ENCODE measurements around the gene KCNQ5.

KCNQ5 gene

GRCh38 chr6:73028124-73028766, 406.4 kb downstream of the KCNQ5 start:
- DNase-seq = no peak

DNA sequence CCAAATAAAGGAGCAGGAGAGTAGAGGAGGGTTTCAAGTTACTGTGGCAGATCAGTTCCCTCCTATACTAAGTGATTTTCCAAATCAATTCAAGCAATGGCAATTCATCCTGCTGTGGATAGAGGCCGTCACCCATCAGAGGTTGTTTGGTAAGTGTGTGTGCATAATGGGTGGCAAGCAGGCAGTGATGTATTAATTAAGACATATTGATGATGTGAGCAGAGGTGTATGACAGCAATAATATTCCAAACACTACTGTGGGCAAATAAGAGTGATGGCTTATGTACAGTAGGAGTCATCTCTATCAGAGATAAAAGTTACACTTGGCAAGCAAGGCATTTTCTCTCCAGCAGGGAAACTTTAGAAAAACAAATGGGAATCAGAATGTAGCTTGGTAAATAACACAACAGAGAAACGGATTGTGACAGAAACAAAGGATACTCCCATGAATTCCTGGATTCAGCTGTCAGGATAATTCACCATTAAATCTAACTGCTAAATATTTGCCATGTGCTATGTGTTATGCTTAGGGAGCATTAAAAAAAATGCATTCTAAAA, 407.1 kb downstream of the KCNQ5 start:
- DNase-seq = no peak

- DNase-seq = no peak
Observed at GRCh38 chr6:73030257-73030656, 408.4 kb downstream of the KCNQ5 start.

DNA sequence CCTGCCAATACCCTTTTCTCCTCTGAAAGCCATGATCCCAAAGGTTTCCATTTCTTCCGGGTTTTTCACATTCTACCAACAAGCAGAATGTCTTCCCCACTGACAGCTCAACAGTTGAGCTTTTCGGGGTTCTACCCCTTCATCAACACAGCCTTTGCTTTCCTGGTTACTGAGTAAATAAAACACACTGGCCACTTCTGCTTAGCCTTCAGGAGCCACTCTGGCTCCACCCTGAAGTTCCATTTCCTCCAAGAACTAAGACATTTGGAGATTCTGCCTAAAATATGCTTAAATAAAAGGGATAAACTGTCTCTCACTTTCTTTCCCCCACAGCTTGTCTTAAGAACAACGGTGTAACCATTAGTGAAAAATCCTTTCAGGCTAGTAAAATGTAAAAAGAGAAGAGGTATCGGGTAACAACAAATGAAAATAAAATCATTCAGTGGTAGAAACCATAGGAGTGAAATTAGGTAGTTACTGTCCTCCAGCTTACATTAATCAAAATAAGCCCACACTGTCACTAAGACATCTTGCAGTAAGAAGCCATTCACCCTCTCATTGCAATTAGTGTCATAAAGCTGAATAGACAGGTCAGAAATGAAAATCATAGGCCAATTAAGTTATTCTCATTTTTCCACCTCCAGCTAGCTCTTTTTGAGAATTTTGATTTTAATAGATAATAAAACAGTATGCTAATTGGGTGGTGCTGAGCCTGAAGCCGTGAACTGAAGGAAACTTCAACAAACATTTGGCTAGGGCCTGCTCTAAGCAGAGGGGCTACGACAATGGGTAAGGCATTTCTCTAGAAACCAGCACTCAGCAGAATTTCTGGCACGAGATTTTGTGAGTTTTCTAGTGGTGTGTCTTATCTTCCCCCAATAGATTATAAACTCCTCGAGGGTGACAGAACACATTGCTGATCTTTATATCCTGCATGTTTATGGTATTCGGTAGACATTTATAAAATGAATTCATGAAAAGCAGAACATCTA, 409.2 kb downstream of the KCNQ5 start:
- DNase-seq = no peak

DNA sequence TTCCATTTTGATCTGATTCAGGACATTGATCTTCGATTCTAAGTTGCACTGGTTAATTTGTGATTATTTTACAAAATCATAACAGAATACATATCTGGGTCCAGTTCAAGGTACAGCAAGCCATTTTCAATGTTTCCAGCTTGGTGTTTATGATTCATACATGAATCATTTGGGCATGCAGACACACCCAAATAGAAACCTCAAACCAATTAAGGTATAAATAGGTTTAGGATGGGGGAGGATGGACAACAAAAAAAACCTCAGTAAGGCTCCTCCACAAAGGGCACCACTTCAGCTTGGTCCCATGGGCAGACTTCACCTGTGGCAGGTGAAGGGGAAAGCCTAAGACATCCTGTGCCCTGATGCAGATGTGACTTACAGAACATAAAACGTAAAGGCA, 410.7 kb downstream of the KCNQ5 start:
- no peak for DNase-seq

GRCh38 chr6:73036689-73037088, 414.8 kb downstream of the KCNQ5 start:
- no peak for DNase-seq

DNA sequence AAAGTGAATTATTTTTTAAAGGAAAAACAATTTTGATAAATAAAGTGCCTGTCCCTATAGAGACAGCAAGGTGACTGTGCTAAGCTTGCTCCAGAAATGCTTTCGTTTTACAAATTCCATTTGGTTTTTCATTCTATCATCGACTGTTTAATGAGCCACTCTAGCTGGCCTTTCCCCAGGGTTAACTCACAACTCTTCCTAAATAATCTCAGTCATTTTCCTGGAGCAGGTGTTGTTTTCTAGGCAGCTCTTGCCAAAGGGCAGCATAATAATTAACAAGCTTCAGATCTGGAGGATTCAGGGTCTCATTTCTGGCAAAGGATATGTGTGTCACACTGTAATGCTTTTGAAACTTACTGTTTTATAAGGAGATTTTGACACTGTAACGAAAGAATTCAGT, 419.2 kb downstream of the KCNQ5 start:
- DNase-seq = no peak

DNA sequence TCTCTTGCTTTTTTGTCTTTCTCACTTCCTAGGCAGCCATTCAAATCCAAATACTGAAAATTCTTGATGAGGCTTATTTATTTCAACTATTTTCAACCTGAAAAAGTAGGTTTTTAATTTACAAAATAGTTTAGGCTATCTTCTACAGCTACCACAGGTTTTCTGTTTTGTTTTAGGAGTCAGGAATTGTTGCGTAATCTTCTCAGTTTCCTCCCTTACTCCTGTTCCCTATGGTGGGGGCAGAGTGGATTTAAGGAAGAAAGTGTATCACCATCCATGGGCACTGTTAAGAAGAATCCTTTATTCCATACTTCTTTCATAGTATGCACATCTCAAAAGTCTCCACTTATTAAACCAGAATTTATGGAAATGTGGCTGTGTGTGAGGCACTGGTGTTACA, 421.0 kb downstream of the KCNQ5 start:
- no peak for DNase-seq

- DNase-seq = no peak
Observed at GRCh38 chr6:73043446-73043845, 421.6 kb downstream of the KCNQ5 start.

DNA sequence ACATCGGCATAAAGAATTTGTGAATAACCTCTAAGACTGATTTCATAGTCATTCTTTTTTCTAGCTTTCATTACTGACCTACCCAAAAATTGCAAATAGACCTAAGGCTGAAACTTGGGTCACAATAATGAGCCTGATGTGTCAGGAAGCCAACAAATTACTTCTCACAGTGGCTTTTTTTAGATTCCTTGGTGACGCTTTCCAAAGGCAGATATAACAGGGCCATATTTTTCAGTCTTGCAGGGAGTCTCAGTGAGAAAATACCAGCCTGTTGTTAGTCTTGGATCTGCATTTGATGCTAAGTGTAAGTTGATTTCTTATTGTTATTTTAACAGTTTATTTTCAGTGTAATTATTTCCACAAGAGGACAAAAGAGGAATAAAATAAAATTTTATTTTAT, 423.7 kb downstream of the KCNQ5 start:
- no peak for DNase-seq

DNA sequence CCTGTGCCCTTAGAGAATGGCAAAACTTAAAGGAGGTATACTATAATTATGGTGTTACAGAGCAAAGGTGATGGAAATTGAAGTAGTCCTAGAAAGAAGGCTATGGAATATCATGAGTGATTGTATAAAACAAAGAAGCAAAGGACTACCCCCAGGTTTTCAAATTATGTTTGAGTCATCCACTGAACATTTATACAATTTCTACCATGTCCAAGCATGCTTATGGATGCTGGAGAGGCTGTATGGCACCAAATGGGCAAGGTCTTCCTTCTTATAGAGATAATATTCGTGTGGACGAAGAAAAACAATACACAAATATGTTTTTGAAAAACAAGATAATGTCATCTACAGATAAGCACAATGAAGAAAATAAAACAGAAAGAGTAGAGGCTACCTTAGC, 425.9 kb downstream of the KCNQ5 start:
- DNase-seq = no peak

DNA sequence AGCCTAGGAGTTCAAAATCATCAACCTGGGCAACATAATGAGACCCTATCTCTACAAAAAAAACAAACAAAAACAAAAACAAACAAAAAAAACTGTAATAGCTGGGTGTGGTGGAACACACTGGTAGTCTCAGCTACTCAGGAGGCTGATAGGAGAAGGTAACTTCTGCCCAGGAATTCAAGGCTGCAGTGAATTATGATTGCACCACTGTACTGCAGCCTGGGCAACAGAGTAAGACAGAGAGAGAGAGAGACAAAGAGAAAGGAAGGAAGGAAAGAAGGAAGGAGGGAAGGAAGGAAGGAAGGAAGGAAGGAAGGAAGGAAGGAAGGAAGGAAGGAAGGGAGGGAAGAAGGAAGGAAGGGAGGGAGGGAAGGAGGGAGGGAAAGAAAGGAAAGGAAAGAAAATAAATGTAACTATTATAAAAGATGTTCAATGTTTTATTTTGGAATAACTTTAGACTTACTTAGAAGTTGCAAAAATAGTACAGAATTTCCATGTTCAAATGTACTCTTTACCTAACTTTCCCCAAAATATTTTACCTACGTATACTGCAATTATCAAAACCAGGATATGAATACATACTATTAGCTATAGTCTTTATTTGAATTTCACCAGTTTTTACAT, 428.2 kb downstream of the KCNQ5 start:
- no peak for DNase-seq

DNA sequence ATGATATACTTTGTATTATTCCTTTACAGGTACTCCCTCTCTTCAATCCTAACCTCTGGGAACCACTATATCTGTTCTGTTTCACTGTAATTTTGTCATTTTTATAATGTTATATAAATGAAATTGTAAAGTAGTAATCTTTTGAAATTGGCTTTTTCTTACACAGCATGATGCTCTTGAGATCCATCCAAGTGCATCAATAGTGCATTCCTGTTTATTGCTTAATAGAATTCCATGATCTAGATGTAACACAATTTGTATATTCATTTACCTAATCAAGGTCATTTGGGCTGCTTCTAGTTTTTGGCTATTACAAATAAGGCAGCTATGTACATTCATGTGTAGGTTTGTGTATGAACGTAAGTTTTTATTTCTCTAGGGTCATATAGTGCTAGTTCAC, 428.8 kb downstream of the KCNQ5 start:
- DNase-seq = no peak

GRCh38 chr6:73051147-73051546, 429.3 kb downstream of the KCNQ5 start:
- no peak for DNase-seq

DNA sequence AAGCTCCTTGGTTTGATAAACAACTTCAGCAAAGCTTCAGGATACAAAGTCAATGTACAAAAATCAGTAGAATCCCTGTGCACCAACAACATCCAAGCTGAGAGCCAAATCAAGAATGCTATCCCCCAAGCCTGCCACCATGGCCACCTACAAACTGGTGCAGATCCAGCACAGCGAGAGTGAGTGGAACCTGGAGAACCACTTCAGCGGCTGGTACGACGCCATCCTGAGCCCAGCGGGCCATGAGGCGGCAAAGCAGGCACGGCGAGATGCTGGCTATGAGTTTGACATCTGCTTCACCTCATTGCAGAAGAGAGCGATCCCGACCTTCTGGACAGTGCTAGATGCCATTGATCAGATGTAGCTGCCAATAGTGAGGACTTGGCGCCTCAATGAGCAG, 433.1 kb downstream of the KCNQ5 start:
- no peak for DNase-seq

- DNase-seq = no peak
Observed at GRCh38 chr6:73058736-73059135, 436.9 kb downstream of the KCNQ5 start.

DNA sequence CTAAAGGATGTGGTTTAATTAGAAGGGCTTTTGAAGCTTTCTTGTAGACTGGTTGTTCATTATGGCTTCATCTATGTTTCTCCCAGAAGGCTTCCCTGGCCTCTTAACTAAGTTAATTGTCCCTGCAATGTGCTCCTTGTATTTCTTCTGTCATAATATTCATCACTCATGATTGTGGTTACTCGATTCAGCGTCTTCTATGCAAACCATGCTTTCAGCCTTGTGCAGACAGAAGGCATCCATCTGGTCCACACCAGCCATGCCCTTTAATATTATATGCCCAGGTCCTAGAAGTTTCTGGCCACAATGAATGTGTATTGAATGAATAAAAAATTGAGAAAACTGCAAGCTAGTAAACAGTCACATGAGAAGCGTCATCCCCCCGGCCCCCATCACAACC, 440.3 kb downstream of the KCNQ5 start:
- no peak for DNase-seq

DNA sequence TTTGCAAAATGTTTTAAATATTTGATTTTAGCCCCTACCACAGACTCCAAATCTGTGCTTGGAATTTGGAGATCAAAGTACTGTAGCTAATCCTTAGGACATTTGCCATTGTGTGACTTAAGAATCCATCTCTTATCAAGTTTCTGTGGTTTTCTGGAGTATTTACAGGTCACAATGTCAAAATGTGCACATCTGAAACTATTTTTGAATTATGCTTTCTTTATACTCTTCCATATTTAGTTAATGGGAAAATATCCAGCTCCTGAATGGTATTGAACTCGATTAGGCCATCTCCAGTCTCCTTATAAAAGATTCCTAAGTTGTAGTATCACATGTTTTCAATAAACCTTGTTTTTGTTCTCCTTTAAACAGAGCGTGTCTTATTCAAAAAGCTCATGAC, 441.0 kb downstream of the KCNQ5 start:
- no peak for DNase-seq

GRCh38 chr6:73064266-73064665, 442.4 kb downstream of the KCNQ5 start:
- no peak for DNase-seq

DNA sequence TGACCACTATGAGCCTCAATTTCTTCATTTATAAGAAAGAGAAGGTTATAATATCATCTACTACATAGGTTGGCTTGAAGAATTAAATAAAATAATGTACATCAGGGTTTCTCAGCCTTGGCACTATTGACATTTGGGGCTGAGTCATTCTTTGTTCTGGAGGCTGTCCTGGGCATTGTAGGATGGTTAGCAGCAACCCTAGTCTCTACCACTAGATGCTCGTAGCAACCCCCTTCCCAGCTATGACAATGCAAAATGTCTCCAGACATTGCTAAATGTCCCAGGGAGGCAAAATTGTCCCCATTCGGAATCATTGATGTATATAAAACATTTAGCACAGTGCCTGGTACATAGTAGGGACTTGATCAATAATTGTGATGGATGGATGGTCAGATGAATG, 451.4 kb downstream of the KCNQ5 start:
- no peak for DNase-seq

GRCh38 chr6:73074175-73074574, 452.3 kb downstream of the KCNQ5 start:
- DNase-seq = no peak

- no peak for DNase-seq
Observed at GRCh38 chr6:73076211-73076954, 454.5 kb downstream of the KCNQ5 start.

GRCh38 chr6:73078333-73078862, 456.5 kb downstream of the KCNQ5 start:
- DNase-seq = no peak
